ENCODE measurements around the gene FBXW9.

The FBXW9 gene

GRCh38 chr19:12675940-12676339, 20.5 kb downstream of the FBXW9 start (continued):
- TF ChIP-seq ZNF398 (tag by site-specific recombination; IDR thresholded peaks at IDR 0.05) (no peak), ZNF362 (tag by site-specific recombination; IDR thresholded peaks at IDR 0.05) (no peak), HIC1 (tag by site-specific recombination; IDR thresholded peaks at IDR 0.05) (no peak), ZBTB8A (tag by site-specific recombination; IDR thresholded peaks at IDR 0.05) (no peak), MYNN (tag by site-specific recombination; IDR thresholded peaks at IDR 0.05; ENCODE audit: borderline replicate concordance) (no peak)

- ChIA-PET POLR2A (no interaction called here), CTCF (interaction anchor here (1.0 kb wide), 1 partner anchor 85 kb away, joined by 4 read pairs; no protein-coding TSS in a partner anchor)
- no peaks in the 10 kb centered on the region for H3K4me1 ChIP-seq (ENCODE audit: control insufficient read depth, insufficient read depth, low read length)
- TF ChIP-seq ZBTB7A (tag by site-specific recombination; IDR thresholded peaks at IDR 0.05; ENCODE audit: low read depth) (no peak), ZNF76 (tag by site-specific recombination; IDR thresholded peaks at IDR 0.05; ENCODE audit: borderline replicate concordance, low read depth) (no peak), ZBTB6 (tag by site-specific recombination; IDR thresholded peaks at IDR 0.05) (no peak), ZNF560 (tag by site-specific recombination; IDR thresholded peaks at IDR 0.05; ENCODE audit: borderline replicate concordance) (no peak), ZFP3 (tag by site-specific recombination; IDR thresholded peaks at IDR 0.05; ENCODE audit: low read depth) (no peak), REST (tag by site-specific recombination; IDR thresholded peaks at IDR 0.05) (no peak), SALL2 (tag by site-specific recombination; IDR thresholded peaks at IDR 0.05; ENCODE audit: borderline replicate concordance) (no peak), PRDM4 (tag by site-specific recombination; IDR thresholded peaks at IDR 0.05) (no peak), ZNF530 (tag by site-specific recombination; IDR thresholded peaks at IDR 0.05; ENCODE audit: low read depth) (no peak), CTCF (tag by site-specific recombination; IDR thresholded peaks at IDR 0.05) (no peak), ZNF513 (tag by site-specific recombination; IDR thresholded peaks at IDR 0.05) (no peak), MYNN (tag by site-specific recombination; IDR thresholded peaks at IDR 0.05; ENCODE audit: borderline replicate concordance) (no peak), ZNF473 (tag by site-specific recombination; IDR thresholded peaks at IDR 0.05) (no peak), ZNF704 (tag by site-specific recombination; IDR thresholded peaks at IDR 0.05) (no peak)
Observed at GRCh38 chr19:12675399-12675798, 21.0 kb downstream of the FBXW9 start.

More at GRCh38 chr19:12675399-12675798, 21.0 kb downstream of the FBXW9 start:
- Histone ChIP-seq H3K9me3 (ENCODE audit: control insufficient read depth, insufficient read depth, low read depth, low read length) (no peaks in the 10 kb centered on the region), H3K36me3 (ENCODE audit: control insufficient read depth in 2 of 2, insufficient read depth in 1 of 2, low read length in 2 of 2) (peaks cover 35 to 84% of the 10 kb centered on the region in 2 experiments; a peak in 2 of 3 replicates), H3K4me3 (ENCODE audit: low read depth, low read length) (no peak overlapping the region), H3K27ac (ENCODE audit: extremely low read depth, low read depth, low read length) (no peak overlapping the region)
